Measurements from ENCODE around the gene FRMD4A. TPM values are rescaled to one million over a fixed set of nuclear protein-coding genes. Genes with fewer than 3 reads are reported as not detected.

FRMD4A gene
- total and polyA plus RNA-seq, 2 experiments from 2014 or later, result 3.7 to 12.6 TPM

GRCh38 chr10:13820119-13820963 is 510.4 kb downstream of the FRMD4A start:
- no peaks in the 10 kb centered on the region for H3K9me3 ChIP-seq (ENCODE audit: low read depth)
- no peak for TF ChIP-seq CTCF (IDR thresholded peaks at IDR 0.05; ENCODE audit: low read depth, low read length)
- H3K4me3 ChIP-seq, result no peak overlapping the region
- no peaks in the 10 kb centered on the region for H3K27me3 ChIP-seq
- H3K36me3 ChIP-seq, result no peaks in the 10 kb centered on the region
- H3K27ac ChIP-seq, result no peak overlapping the region
- H3K4me1 ChIP-seq (ENCODE audit: low read depth), result no peaks in the 10 kb centered on the region
- no peak for DNase-seq (ENCODE audit: low read depth in 1 of 2, low spot score in 1 of 2)

GRCh38 chr10:13816195-13816925 is 514.4 kb downstream of the FRMD4A start:
- H3K27ac ChIP-seq, result no peak overlapping the region
- H3K4me1 ChIP-seq (ENCODE audit: low read depth), result no peaks in the 10 kb centered on the region
- DNase-seq (ENCODE audit: low read depth in 1 of 2, low spot score in 1 of 2), result peak in 1 of 2 donors; percentile 74
- H3K27me3 ChIP-seq, result no peaks in the 10 kb centered on the region
- H3K9me3 ChIP-seq (ENCODE audit: low read depth), result no peaks in the 10 kb centered on the region
- H3K4me3 ChIP-seq, result no peak overlapping the region
- no peak for TF ChIP-seq CTCF (IDR thresholded peaks at IDR 0.05; ENCODE audit: low read depth, low read length)
- no peaks in the 10 kb centered on the region for H3K36me3 ChIP-seq

- no peak overlapping the region for H3K4me3 ChIP-seq
- H3K9me3 ChIP-seq (ENCODE audit: low read depth), result no peaks in the 10 kb centered on the region
- no peaks in the 10 kb centered on the region for H3K36me3 ChIP-seq
- no peak overlapping the region for H3K27ac ChIP-seq
- TF ChIP-seq CTCF (IDR thresholded peaks at IDR 0.05; ENCODE audit: low read depth, low read length), result no peak
- peaks cover 2% of the 10 kb centered on the region for H3K4me1 ChIP-seq (ENCODE audit: low read depth)
- no peaks in the 10 kb centered on the region for H3K27me3 ChIP-seq
- DNase-seq (ENCODE audit: low read depth in 1 of 2, low spot score in 1 of 2), result no peak
Observed at GRCh38 chr10:13815756-13816155, 515.0 kb downstream of the FRMD4A start.

GRCh38 chr10:13813550-13813949 is 517.2 kb downstream of the FRMD4A start:
- H3K9me3 ChIP-seq (ENCODE audit: low read depth), result no peaks in the 10 kb centered on the region
- H3K4me1 ChIP-seq (ENCODE audit: low read depth), result peaks cover 21% of the 10 kb centered on the region
- H3K4me3 ChIP-seq, result no peak overlapping the region
- no peak overlapping the region for H3K27ac ChIP-seq
- DNase-seq (ENCODE audit: low read depth in 1 of 2, low spot score in 1 of 2), result no peak
- no peaks in the 10 kb centered on the region for H3K36me3 ChIP-seq
- TF ChIP-seq CTCF (IDR thresholded peaks at IDR 0.05; ENCODE audit: low read depth, low read length), result no peak
- no peaks in the 10 kb centered on the region for H3K27me3 ChIP-seq

GRCh38 chr10:13812804-13813203 is 517.9 kb downstream of the FRMD4A start:
- TF ChIP-seq CTCF (IDR thresholded peaks at IDR 0.05; ENCODE audit: low read depth, low read length), result no peak
- Histone ChIP-seq H3K9me3 (ENCODE audit: low read depth) (no peaks in the 10 kb centered on the region), H3K4me1 (ENCODE audit: low read depth) (peaks cover 21% of the 10 kb centered on the region)

More at GRCh38 chr10:13812804-13813203, 517.9 kb downstream of the FRMD4A start:
- no peaks in the 10 kb centered on the region for H3K27me3 ChIP-seq
- no peak overlapping the region for H3K27ac ChIP-seq
- no peak for DNase-seq (ENCODE audit: low read depth in 1 of 2, low spot score in 1 of 2)
- no peak overlapping the region for H3K4me3 ChIP-seq
- H3K36me3 ChIP-seq, result no peaks in the 10 kb centered on the region
